ENCODE results near the gene COX20. TPM values are rescaled to one million over a fixed set of nuclear protein-coding genes. Genes with fewer than 3 reads are reported as not detected.
A peak's percentile ranks its signal among the peaks of the same experiment; 100 is the strongest.

COX20 gene
- total and polyA plus RNA-seq, 5 donors from 2014 or later = 25.8 to 42.2 (median 32.9) TPM

GRCh38 chr1:244837597-244838258 lies 2.3 kb downstream of the COX20 start:
- Histone ChIP-seq H3K9me3 (ENCODE audit: control insufficient read depth in 2 of 2, low read length in 2 of 2) (no peaks in the 10 kb centered on the region), H3K27ac (ENCODE audit: insufficient read depth, low read length, poor library complexity, severe bottlenecking) (peak overlapping the region; percentile 98), H3K27me3 (ENCODE audit: control insufficient read depth, insufficient read depth, low read length) (no peaks in the 10 kb centered on the region), H3K4me1 (ENCODE audit: control insufficient read depth, insufficient read depth, low read length, poor library complexity, severe bottlenecking) (peaks cover 54% of the 10 kb centered on the region), H3K36me3 (ENCODE audit: control insufficient read depth, insufficient read depth, low read length) (peaks cover 30% of the 10 kb centered on the region), H3K4me3 (ENCODE audit: low read depth, low read length) (peak overlapping the region; percentile 99)
- H3K9me3 Mint-ChIP-seq = peaks cover 0 to 2% (median 0%) of the 10 kb centered on the region in 7 donors
- no peak for DNase-seq
- peaks cover 32% of the 10 kb centered on the region for H3K36me3 Mint-ChIP-seq
- peak overlapping the region; percentile 42 to 97 (median 44) for H3K27ac Mint-ChIP-seq
- no peak for ATAC-seq (ENCODE audit: low read depth in 2 of 2)
- H3K4me1 Mint-ChIP-seq = peaks cover 33 to 72% (median 49%) of the 10 kb centered on the region in 4 donors
- H3K4me3 Mint-ChIP-seq = peak overlapping the region; percentile 14 to 98 (median 62)
- no peaks in the 10 kb centered on the region for H3K27me3 Mint-ChIP-seq

- DNase-seq = no peak
- Mint-ChIP-seq H3K36me3 (peaks cover 32% of the 10 kb centered on the region), H3K4me3 (peak overlapping the region in 2 of 4 donors; percentile 38 to 98), H3K27me3 (no peaks in the 10 kb centered on the region), H3K9me3 (peaks cover 0 to 2% (median 0%) of the 10 kb centered on the region in 7 donors), H3K4me1 (peaks cover 33 to 72% (median 48%) of the 10 kb centered on the region in 4 donors), H3K27ac (peak overlapping the region in 1 of 3 donors; percentile 97)
- peaks cover 48% of the 10 kb centered on the region for H3K36me3 ChIP-seq (ENCODE audit: control insufficient read depth, insufficient read depth, low read length)
- H3K27me3 ChIP-seq (ENCODE audit: control insufficient read depth, insufficient read depth, low read length) = no peaks in the 10 kb centered on the region
- no peak for ATAC-seq (ENCODE audit: low read depth in 2 of 2)
- peaks cover 40% of the 10 kb centered on the region for H3K4me1 ChIP-seq (ENCODE audit: control insufficient read depth, insufficient read depth, low read length, poor library complexity, severe bottlenecking)
- H3K9me3 ChIP-seq (ENCODE audit: control insufficient read depth in 2 of 2, low read length in 2 of 2) = no peaks in the 10 kb centered on the region
- no peak overlapping the region for H3K27ac ChIP-seq (ENCODE audit: insufficient read depth, low read length, poor library complexity, severe bottlenecking)
- H3K4me3 ChIP-seq (ENCODE audit: low read depth, low read length) = no peak overlapping the region
These were observed 4.2 kb downstream of the COX20 start for GRCh38 chr1:244839656-244840055.

- H3K27ac Mint-ChIP-seq = peak overlapping the region; percentile 9 to 43 (median 10)
- no peaks in the 10 kb centered on the region for H3K9me3 ChIP-seq (ENCODE audit: control insufficient read depth in 2 of 2, low read length in 2 of 2)
- H3K4me3 Mint-ChIP-seq = peak overlapping the region in 3 of 4 donors; percentile 11 to 34 (median 24)
- H3K4me3 ChIP-seq (ENCODE audit: low read depth, low read length) = no peak overlapping the region
- H3K36me3 Mint-ChIP-seq = peaks cover 36% of the 10 kb centered on the region
- peaks cover 55% of the 10 kb centered on the region for H3K36me3 ChIP-seq (ENCODE audit: control insufficient read depth, insufficient read depth, low read length)
- DNase-seq (no peak), ATAC-seq (ENCODE audit: low read depth in 2 of 2) (no peak)
- H3K9me3 Mint-ChIP-seq = peaks cover 0 to 2% (median 0%) of the 10 kb centered on the region in 7 donors
- H3K4me1 Mint-ChIP-seq = peaks cover 33 to 70% (median 49%) of the 10 kb centered on the region in 4 donors
- H3K27me3 ChIP-seq (ENCODE audit: control insufficient read depth, insufficient read depth, low read length) = no peaks in the 10 kb centered on the region
- peaks cover 40% of the 10 kb centered on the region for H3K4me1 ChIP-seq (ENCODE audit: control insufficient read depth, insufficient read depth, low read length, poor library complexity, severe bottlenecking)
- H3K27me3 Mint-ChIP-seq = no peaks in the 10 kb centered on the region
- no peak overlapping the region for H3K27ac ChIP-seq (ENCODE audit: insufficient read depth, low read length, poor library complexity, severe bottlenecking)
These were observed 4.8 kb downstream of the COX20 start for GRCh38 chr1:244840219-244840794.

DNA sequence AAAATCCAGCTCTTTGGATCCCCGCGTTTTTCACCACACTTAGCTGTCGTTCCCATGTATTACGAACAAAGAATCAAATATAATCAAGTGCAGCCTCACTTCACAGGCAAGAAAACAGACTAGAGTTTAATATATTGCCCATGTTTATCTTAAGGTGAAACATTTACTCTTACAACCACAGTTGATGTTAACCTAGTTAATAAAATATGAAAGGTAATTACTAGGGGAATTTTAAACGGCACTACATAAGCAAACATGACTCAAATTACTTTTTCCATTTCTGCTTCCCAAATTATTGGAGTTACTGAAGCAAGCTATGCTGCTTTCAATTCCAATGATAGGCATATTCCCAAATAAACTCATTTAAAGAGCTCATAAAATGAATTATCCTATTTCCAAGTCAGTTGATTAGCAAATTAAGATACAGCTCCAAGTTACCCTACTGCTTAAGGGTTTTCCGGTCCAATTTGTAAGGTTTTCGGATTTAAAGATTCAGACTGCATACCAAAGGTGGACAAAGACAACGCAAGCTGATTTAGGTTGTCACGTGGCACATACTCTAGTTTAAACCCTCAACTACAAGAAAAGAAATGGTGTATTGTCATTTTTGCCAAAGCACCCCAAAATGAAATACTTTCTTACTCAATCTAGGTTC lies 5.9 kb downstream of the COX20 start:
- DNase-seq = no peak
- Mint-ChIP-seq H3K27me3 (no peaks in the 10 kb centered on the region), H3K4me3 (no peak overlapping the region), H3K9me3 (peaks cover 0 to 2% (median 0%) of the 10 kb centered on the region in 7 donors), H3K36me3 (peaks cover 45% of the 10 kb centered on the region), H3K27ac (peak overlapping the region in 2 of 3 donors; percentile 9 to 10), H3K4me1 (peaks cover 26 to 68% (median 46%) of the 10 kb centered on the region in 4 donors)
- ATAC-seq (ENCODE audit: low read depth in 2 of 2) = no peak
- peaks cover 33% of the 10 kb centered on the region for H3K4me1 ChIP-seq (ENCODE audit: control insufficient read depth, insufficient read depth, low read length, poor library complexity, severe bottlenecking)
- H3K9me3 ChIP-seq (ENCODE audit: control insufficient read depth in 2 of 2, low read length in 2 of 2) = no peaks in the 10 kb centered on the region
- peaks cover 64% of the 10 kb centered on the region for H3K36me3 ChIP-seq (ENCODE audit: control insufficient read depth, insufficient read depth, low read length)
- H3K4me3 ChIP-seq (ENCODE audit: low read depth, low read length) = no peak overlapping the region
- H3K27me3 ChIP-seq (ENCODE audit: control insufficient read depth, insufficient read depth, low read length) = no peaks in the 10 kb centered on the region
- H3K27ac ChIP-seq (ENCODE audit: insufficient read depth, low read length, poor library complexity, severe bottlenecking) = no peak overlapping the region

DNA sequence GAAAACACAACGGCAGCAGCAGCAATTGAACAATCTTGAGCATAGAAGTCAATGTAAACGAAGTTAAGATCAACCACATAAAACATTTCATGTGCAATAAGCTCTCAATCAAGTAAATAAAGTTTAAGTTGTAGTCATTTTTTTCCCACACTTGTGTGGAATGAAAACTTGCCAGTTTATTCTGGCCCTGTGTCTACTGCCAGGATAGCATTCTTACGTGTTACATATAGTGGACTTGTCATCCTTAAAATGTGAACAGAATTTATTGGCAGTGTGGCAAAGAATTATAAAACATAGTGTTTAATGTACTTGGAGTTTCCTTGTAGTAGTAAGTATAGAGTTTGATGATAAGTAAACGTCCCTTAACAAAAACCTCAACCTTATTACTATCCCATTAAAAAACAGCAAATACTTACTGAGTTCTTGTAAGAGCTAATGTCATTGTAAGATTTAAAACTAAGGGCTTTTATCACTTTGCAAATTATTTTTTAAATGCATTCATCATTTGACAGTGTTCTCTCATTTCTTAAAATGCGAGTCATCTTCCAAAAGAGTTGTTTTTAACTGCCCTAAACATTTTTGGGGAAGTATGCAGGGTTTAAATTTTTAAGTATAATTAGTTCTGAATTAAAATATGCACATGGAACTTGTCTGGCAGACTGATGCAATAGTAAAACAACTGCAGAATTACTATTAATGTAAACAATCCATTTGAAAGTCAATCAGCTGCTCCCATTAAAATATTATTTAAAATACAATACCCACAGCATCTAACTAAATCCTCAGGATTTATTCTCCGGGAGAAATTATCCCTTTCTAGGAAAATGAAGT lies 7.9 kb downstream of the COX20 start:
- no peak overlapping the region for H3K27ac ChIP-seq (ENCODE audit: insufficient read depth, low read length, poor library complexity, severe bottlenecking)
- H3K4me3 ChIP-seq (ENCODE audit: low read depth, low read length) = no peak overlapping the region
- ATAC-seq (ENCODE audit: low read depth in 2 of 2) (no peak), DNase-seq (no peak)
- no peak overlapping the region for H3K4me3 Mint-ChIP-seq
- H3K4me1 ChIP-seq (ENCODE audit: control insufficient read depth, insufficient read depth, low read length, poor library complexity, severe bottlenecking) = peaks cover 15% of the 10 kb centered on the region
- H3K9me3 Mint-ChIP-seq = peaks cover 0 to 2% (median 0%) of the 10 kb centered on the region in 7 donors
- no peaks in the 10 kb centered on the region for H3K9me3 ChIP-seq (ENCODE audit: control insufficient read depth in 2 of 2, low read length in 2 of 2)
- no peaks in the 10 kb centered on the region for H3K27me3 Mint-ChIP-seq
- H3K36me3 ChIP-seq (ENCODE audit: control insufficient read depth, insufficient read depth, low read length) = peaks cover 77% of the 10 kb centered on the region
- no peak overlapping the region for H3K27ac Mint-ChIP-seq
- H3K4me1 Mint-ChIP-seq = peaks cover 19 to 63% (median 40%) of the 10 kb centered on the region in 4 donors
- no peaks in the 10 kb centered on the region for H3K27me3 ChIP-seq (ENCODE audit: control insufficient read depth, insufficient read depth, low read length)
- H3K36me3 Mint-ChIP-seq = peaks cover 53% of the 10 kb centered on the region

- H3K9me3 Mint-ChIP-seq = no peaks in the 10 kb centered on the region
- ATAC-seq (ENCODE audit: low read depth in 2 of 2) = no peak
- Histone ChIP-seq H3K4me1 (ENCODE audit: control insufficient read depth, insufficient read depth, low read length, poor library complexity, severe bottlenecking) (peaks cover 11% of the 10 kb centered on the region), H3K9me3 (ENCODE audit: control insufficient read depth in 2 of 2, low read length in 2 of 2) (no peaks in the 10 kb centered on the region), H3K4me3 (ENCODE audit: low read depth, low read length) (no peak overlapping the region), H3K27me3 (ENCODE audit: control insufficient read depth, insufficient read depth, low read length) (no peaks in the 10 kb centered on the region), H3K36me3 (ENCODE audit: control insufficient read depth, insufficient read depth, low read length) (peaks cover 79% of the 10 kb centered on the region), H3K27ac (ENCODE audit: insufficient read depth, low read length, poor library complexity, severe bottlenecking) (no peak overlapping the region)
- no peak for DNase-seq
- no peaks in the 10 kb centered on the region for H3K27me3 Mint-ChIP-seq
- peak overlapping the region in 1 of 3 donors; percentile 66 for H3K27ac Mint-ChIP-seq
- peaks cover 47% of the 10 kb centered on the region for H3K36me3 Mint-ChIP-seq
- peaks cover 21 to 63% (median 42%) of the 10 kb centered on the region in 4 donors for H3K4me1 Mint-ChIP-seq
- H3K4me3 Mint-ChIP-seq = no peak overlapping the region
These were observed 9.0 kb downstream of the COX20 start for GRCh38 chr1:244844155-244845121.
